Measurements from ENCODE around the gene NFIC.
"Not testable (repeated sequence)": the region's sequence is repeated elsewhere in the genome, so short reads cannot be mapped to it uniquely, and the experiment has no call there.

NFIC gene

GRCh38 chr19:3398114-3398899, 31.9 kb downstream of the NFIC start:
- DNase-seq (ENCODE audit: low read depth in 2 of 2) = no peak

GRCh38 chr19:3398900-3399278, 32.5 kb downstream of the NFIC start:
- DNase-seq (ENCODE audit: low read depth in 2 of 2) = no peak

GRCh38 chr19:3399311-3399710, 32.9 kb downstream of the NFIC start:
- not testable (repeated sequence) for DNase-seq (ENCODE audit: low read depth in 2 of 2)

- no peak for DNase-seq (ENCODE audit: low read depth in 2 of 2)
These were observed 34.8 kb downstream of the NFIC start for GRCh38 chr19:3401004-3401768.

GRCh38 chr19:3402631-3403443, 36.5 kb downstream of the NFIC start:
- DNase-seq (ENCODE audit: low read depth in 2 of 2) = no peak

GRCh38 chr19:3403489-3404323, 37.3 kb downstream of the NFIC start:
- no peak for DNase-seq (ENCODE audit: low read depth in 2 of 2)

- DNase-seq (ENCODE audit: low read depth in 2 of 2) = no peak
These were observed 38.2 kb downstream of the NFIC start for GRCh38 chr19:3404324-3405260.

- no peak for DNase-seq (ENCODE audit: low read depth in 2 of 2)
These were observed 38.9 kb downstream of the NFIC start for GRCh38 chr19:3405261-3405653.

GRCh38 chr19:3406571-3407111, 40.3 kb downstream of the NFIC start:
- DNase-seq (ENCODE audit: low read depth in 2 of 2) = no peak

- DNase-seq (ENCODE audit: low read depth in 2 of 2) = no peak
These were observed 41.5 kb downstream of the NFIC start for GRCh38 chr19:3407556-3408516.

GRCh38 chr19:3408996-3409345, 42.6 kb downstream of the NFIC start:
- DNase-seq (ENCODE audit: low read depth in 2 of 2) = no peak

GRCh38 chr19:3409346-3410064, 43.1 kb downstream of the NFIC start:
- DNase-seq (ENCODE audit: low read depth in 2 of 2) = no peak

- DNase-seq (ENCODE audit: low read depth in 2 of 2) = no peak
These were observed 45.3 kb downstream of the NFIC start for GRCh38 chr19:3411636-3412035.

GRCh38 chr19:3412066-3412465, 45.7 kb downstream of the NFIC start:
- DNase-seq (ENCODE audit: low read depth in 2 of 2) = no peak

GRCh38 chr19:3413796-3414327, 47.5 kb downstream of the NFIC start:
- DNase-seq (ENCODE audit: low read depth in 2 of 2) = no peak

GRCh38 chr19:3415695-3416094, 49.3 kb downstream of the NFIC start:
- no peak for DNase-seq (ENCODE audit: low read depth in 2 of 2)

GRCh38 chr19:3420244-3420755, 53.9 kb downstream of the NFIC start:
- no peak for DNase-seq (ENCODE audit: low read depth in 2 of 2)
